ENCODE results near the gene SMIM1.
"Not testable (repeated sequence)": the region's sequence is repeated elsewhere in the genome, so short reads cannot be mapped to it uniquely, and the experiment has no call there.

SMIM1 gene

DNA sequence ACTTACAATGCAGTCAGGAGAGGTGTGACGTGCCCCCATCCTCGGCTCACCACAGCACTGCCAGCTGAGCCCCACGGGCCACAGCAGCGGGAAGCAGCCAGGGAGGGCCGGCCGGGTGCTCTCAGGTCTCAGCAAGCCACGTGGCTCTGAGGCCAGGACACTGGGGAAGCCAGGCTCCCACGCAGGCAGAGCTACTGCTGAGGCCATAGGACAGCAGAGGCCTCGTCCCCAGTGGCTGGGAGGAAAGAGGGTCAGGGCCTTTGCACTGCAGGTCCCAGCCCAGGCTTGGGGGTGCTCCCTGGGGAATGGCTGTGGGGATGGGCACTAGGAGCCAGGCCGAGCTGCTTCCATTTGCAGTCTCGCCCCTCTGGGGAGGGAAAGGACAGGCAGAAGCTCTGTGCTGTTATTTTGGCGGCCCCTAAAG is 18.0 kb downstream of the SMIM1 start:
- in situ Hi-C loops (cut with MboI; ENCODE audit: low sequenced_read_pairs, unreplicated experiment), result no loop called here
- TF ChIP-seq, protein P1, sequence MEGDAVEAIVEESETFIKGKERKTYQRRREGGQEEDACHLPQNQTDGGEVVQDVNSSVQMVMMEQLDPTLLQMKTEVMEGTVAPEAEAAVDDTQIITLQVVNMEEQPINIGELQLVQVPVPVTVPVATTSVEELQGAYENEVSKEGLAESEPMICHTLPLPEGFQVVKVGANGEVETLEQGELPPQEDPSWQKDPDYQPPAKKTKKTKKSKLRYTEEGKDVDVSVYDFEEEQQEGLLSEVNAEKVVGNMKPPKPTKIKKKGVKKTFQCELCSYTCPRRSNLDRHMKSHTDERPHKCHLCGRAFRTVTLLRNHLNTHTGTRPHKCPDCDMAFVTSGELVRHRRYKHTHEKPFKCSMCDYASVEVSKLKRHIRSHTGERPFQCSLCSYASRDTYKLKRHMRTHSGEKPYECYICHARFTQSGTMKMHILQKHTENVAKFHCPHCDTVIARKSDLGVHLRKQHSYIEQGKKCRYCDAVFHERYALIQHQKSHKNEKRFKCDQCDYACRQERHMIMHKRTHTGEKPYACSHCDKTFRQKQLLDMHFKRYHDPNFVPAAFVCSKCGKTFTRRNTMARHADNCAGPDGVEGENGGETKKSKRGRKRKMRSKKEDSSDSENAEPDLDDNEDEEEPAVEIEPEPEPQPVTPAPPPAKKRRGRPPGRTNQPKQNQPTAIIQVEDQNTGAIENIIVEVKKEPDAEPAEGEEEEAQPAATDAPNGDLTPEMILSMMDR (IDR thresholded peaks at IDR 0.05; ENCODE audit: borderline replicate concordance, control extremely low read depth, extremely low read depth, insufficient read depth, missing control alignments), result no peak
- no peak for DNase-seq (ENCODE audit: low spot score)

DNA sequence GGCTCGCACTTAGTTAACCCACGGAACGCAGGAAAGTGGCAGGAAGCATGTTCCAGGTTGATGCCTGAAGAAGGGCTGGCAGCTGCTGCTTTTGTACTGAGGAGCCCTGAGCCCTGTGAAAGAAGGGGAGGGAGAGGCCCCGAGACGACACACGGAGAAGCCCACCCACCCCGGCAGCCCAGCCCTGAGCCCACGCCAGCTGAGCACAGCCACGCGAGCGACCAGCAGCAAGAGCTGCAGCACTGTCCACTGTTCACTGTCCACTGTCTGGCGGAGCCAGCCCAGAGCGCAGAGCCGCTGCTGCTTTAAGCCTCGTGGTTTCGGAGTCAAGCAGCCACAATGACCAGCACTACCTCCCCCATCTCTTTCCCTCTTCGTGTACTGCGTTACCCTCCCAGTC is 18.4 kb downstream of the SMIM1 start:
- TF ChIP-seq, protein P1 (IDR thresholded peaks at IDR 0.05; ENCODE audit: borderline replicate concordance, control extremely low read depth, extremely low read depth, insufficient read depth, missing control alignments), result no peak
- DNase-seq (ENCODE audit: low spot score), result no peak
- in situ Hi-C loops (cut with MboI; ENCODE audit: low sequenced_read_pairs, unreplicated experiment), result no loop called here

DNA sequence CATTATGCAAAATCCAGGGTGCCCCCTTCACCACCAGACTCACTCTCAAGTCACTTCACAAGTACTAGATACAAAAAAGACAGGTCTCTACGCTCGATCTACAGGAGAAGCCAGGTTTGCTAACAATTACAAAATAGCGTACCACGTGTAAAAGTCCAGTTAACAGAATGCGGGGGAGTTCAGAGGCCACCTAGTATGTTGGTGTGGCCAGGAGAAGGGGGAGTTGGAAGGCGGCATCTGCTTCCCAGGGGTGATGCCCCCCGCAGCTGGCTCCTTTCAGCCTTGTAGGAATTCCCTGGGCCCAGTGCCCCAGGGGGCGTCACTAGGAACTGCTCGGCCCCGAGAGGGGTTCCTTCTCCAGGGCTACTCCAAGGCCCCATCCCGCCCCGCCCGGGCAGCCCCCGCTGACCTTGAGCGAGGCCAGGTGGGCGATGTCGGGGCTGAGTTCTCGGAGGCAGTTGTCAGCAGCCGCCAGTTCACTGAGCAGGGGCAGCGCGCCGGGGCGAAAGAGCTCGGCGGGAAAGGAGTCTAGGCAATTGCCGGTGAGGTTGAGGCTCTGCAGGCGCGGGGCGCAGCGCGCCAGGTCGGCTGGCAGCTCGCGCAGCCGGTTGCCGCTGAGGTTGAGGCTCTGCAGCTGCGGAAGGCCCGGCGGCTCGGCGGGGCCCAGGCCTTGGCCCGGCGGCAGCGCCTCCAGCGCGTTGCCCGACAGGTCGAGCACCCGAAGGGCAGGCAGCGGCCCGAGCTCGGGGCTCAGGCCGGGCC is 23.1 kb downstream of the SMIM1 start:
- in situ Hi-C loops (cut with MboI; ENCODE audit: low sequenced_read_pairs, unreplicated experiment), result no loop called here
- TF ChIP-seq, protein P1 (IDR thresholded peaks at IDR 0.05; ENCODE audit: borderline replicate concordance, control extremely low read depth, extremely low read depth, insufficient read depth, missing control alignments), result no peak
- DNase-seq (ENCODE audit: low spot score), result no peak

DNA sequence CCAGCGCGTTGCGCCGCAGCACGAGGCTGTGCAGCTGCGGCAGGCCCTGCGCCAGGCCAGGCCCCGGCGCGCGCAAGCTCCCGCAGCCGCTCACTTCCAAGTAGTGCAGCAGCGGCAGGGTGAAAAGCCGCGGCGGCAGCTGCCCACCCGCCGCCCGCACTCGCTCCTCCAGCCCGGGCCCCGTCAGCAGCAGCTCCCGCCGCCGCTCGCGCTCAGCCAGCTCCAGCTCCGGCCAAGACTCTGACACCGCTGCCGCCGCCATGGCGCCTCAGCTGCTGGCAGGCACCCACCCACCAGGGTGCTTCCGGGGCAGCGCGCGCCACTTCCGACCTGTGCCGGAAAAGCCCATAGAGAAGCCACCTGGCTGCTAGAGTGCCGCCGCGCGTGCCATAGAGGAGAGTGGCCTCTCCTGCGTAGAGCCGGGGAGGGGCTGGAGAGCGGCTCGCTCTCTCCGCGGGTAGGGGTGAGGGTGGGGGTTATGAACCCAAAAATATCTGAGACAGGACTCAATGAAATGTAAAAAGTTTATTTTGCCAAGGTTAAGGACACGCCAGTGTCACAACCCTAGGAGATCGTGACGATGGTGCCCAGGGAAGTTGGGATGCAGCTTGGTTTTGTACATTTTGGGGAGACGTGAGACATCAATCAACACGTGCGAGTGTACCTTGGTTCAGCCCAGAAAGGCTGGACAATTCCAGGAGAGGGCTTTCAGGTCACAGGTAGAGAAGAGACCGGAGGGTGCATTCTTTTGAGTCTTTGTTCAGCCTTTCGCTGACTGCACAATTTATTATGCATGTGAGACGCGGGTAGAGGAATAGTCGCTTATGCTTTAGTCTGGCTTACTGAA is 23.9 kb downstream of the SMIM1 start, which contains the start of gene LRRC47:
LRRC47 (minus strand) TSS at position 284 of the 847 bp plus-strand sequence; CDS start at position 262, 22 bp downstream.
- DNase-seq (ENCODE audit: low spot score), result peak; percentile 98
- in situ Hi-C loops (cut with MboI; ENCODE audit: low sequenced_read_pairs, unreplicated experiment), result no loop called here
- TF ChIP-seq, protein P1 (IDR thresholded peaks at IDR 0.05; ENCODE audit: borderline replicate concordance, control extremely low read depth, extremely low read depth, insufficient read depth, missing control alignments), result no peak

DNA sequence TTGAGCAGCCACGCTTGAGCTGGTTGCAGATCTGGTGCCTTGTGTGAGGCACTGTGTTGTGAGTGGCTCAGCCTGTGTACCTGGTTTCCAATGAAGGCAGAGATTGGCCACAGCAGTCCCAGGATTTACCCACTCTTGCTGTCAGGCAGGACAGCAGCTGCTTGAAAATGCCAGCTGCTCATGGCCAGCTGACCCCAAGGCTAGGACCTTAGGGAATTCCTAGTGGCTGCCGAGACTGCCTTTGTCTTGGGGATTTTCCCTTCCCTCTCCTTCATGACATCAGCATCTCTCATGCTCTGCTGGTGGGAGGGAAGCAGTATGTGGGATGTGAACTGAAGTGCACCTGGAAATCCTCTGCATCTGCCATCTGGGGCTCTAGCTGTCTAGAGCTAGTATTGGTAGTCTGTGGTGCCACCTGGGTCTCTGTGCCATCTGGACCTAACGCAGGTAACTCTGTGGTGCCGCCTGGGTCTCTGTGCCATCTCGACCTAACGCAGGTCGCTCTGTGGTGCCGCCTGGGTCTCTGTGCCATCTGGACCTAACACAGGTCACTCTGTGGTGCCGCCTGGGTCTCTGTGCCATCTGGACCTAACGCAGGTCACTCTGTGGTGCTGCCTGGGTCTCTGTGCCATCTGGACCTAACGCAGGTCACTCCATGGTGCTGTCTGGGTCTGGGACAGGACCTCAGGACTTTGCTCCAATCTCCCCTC is 27.6 kb downstream of the SMIM1 start:
- TF ChIP-seq, protein P1 (IDR thresholded peaks at IDR 0.05; ENCODE audit: borderline replicate concordance, control extremely low read depth, extremely low read depth, insufficient read depth, missing control alignments), result no peak
- in situ Hi-C loops (cut with MboI; ENCODE audit: low sequenced_read_pairs, unreplicated experiment), result no loop called here
- no peak for DNase-seq (ENCODE audit: low spot score)

DNA sequence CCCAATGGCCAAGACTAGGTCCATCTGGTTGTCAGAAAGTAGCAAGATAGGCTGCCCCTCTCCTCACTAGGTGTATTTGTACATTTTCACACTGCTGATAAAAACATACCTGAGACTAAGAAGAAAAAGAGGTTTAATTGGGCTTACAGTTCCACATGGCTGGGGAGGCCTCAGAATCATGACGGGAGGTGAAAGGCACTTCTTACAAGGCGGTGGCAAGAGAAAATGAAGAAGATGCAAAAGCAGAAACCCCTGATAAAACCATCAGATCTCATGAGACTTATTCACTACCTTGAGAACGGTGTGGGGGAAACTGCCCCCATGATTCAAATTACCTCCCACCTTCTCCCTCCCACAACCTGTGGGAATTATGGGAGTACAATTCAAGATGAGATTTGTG is 28.2 kb downstream of the SMIM1 start:
- DNase-seq (ENCODE audit: low spot score); in situ Hi-C loops (cut with MboI; ENCODE audit: low sequenced_read_pairs, unreplicated experiment): not testable (repeated sequence)
